Chondrocyte (in vitro differentiated cells): ENCODE measurements around the gene ANKHD1. TPM values are rescaled to one million over a fixed set of nuclear protein-coding genes. Genes with fewer than 3 reads are reported as not detected.

Experiments
- DNase-seq: peaks from one replicate; pipeline ENCODE4 v3.0.0; 2021; ENCODE audit warnings: mixed read lengths, low spot score
- H3K27ac Mint-ChIP-seq: one replicate; pipeline ENCODE4 v1.8.0; 2021; ENCODE audit warnings: mild to moderate bottlenecking, moderate library complexity, mixed read lengths; ENCODE audit not compliant: unreplicated experiment
- H3K27me3 Mint-ChIP-seq: 2 replicates; pipeline ENCODE4 v1.8.0; 2021; ENCODE audit warnings: low read depth, mixed read lengths
- H3K36me3 Mint-ChIP-seq: 2 replicates; pipeline ENCODE4 v1.8.0; 2021; ENCODE audit warnings: low read depth, mixed read lengths
- H3K4me1 Mint-ChIP-seq: 2 replicates; pipeline ENCODE4 v1.8.0; 2021; ENCODE audit warnings: low read depth, mild to moderate bottlenecking, mixed read lengths
- H3K4me3 Mint-ChIP-seq: one replicate; pipeline ENCODE4 v1.8.0; 2021; ENCODE audit warnings: mild to moderate bottlenecking, moderate library complexity, mixed read lengths; ENCODE audit not compliant: unreplicated experiment
- H3K9me3 Mint-ChIP-seq: 2 replicates; pipeline ENCODE4 v1.8.0; 2021; ENCODE audit warnings: low read depth, mixed read lengths
- CTCF ChIP-seq: fragments of 200-600 bp; sonication (generic); IDR thresholded peaks from 2 replicates; pipeline ENCODE4 v1.5.0; 2021; ENCODE audit warnings: antibody characterized with exemption, mild to moderate bottlenecking, moderate library complexity
- total RNA-seq: library from RNA; stranded (reverse); gene quantifications from 3 replicates; pipeline ENCODE4 v1.2.1, GENCODE V29; 2021

ANKHD1 gene
- total RNA-seq, 1 donor from 2014 or later = 61.4 TPM

- no peaks in the 10 kb centered on the region for H3K9me3 Mint-ChIP-seq
- H3K36me3 Mint-ChIP-seq = no peaks in the 10 kb centered on the region
- H3K4me1 Mint-ChIP-seq = peaks cover 3% of the 10 kb centered on the region
- TF ChIP-seq CTCF = no peak
- no peaks in the 10 kb centered on the region for H3K27me3 Mint-ChIP-seq
- H3K4me3 Mint-ChIP-seq = no peak overlapping the region
- H3K27ac Mint-ChIP-seq = no peak overlapping the region
- peak; percentile 52 for DNase-seq
These were observed 34.9 kb upstream of the ANKHD1 start for GRCh38 chr5:140366589-140367255.

GRCh38 chr5:140367256-140368013, 34.2 kb upstream of the ANKHD1 start:
- no peak overlapping the region for H3K27ac Mint-ChIP-seq
- H3K4me3 Mint-ChIP-seq = no peak overlapping the region
- peak; percentile 64 for DNase-seq
- peaks cover 3% of the 10 kb centered on the region for H3K4me1 Mint-ChIP-seq
- H3K36me3 Mint-ChIP-seq = no peaks in the 10 kb centered on the region
- no peaks in the 10 kb centered on the region for H3K9me3 Mint-ChIP-seq
- no peak for TF ChIP-seq CTCF
- no peaks in the 10 kb centered on the region for H3K27me3 Mint-ChIP-seq

GRCh38 chr5:140371356-140372151, 30.1 kb upstream of the ANKHD1 start:
- H3K4me3 Mint-ChIP-seq = no peak overlapping the region
- H3K27ac Mint-ChIP-seq = no peak overlapping the region
- no peaks in the 10 kb centered on the region for H3K27me3 Mint-ChIP-seq
- no peak for DNase-seq
- H3K9me3 Mint-ChIP-seq = no peaks in the 10 kb centered on the region
- H3K36me3 Mint-ChIP-seq = no peaks in the 10 kb centered on the region
- no peak for TF ChIP-seq CTCF
- H3K4me1 Mint-ChIP-seq = peaks cover 8% of the 10 kb centered on the region

GRCh38 chr5:140372971-140373487, 28.6 kb upstream of the ANKHD1 start:
- Mint-ChIP-seq H3K27ac (no peak overlapping the region), H3K27me3 (no peaks in the 10 kb centered on the region), H3K36me3 (no peaks in the 10 kb centered on the region), H3K9me3 (no peaks in the 10 kb centered on the region), H3K4me3 (no peak overlapping the region), H3K4me1 (peaks cover 8% of the 10 kb centered on the region)
- DNase-seq = no peak
- TF ChIP-seq CTCF = peak; percentile 88

- Mint-ChIP-seq H3K36me3 (no peaks in the 10 kb centered on the region), H3K27ac (no peak overlapping the region), H3K27me3 (no peaks in the 10 kb centered on the region), H3K4me3 (no peak overlapping the region), H3K4me1 (no peaks in the 10 kb centered on the region), H3K9me3 (no peaks in the 10 kb centered on the region)
- TF ChIP-seq CTCF = no peak
- DNase-seq = peak; percentile 29
These were observed 20.3 kb upstream of the ANKHD1 start for GRCh38 chr5:140381351-140381750.
